ENCODE results near the gene EGF.
"Not testable (repeated sequence)": the region's sequence is repeated elsewhere in the genome, so short reads cannot be mapped to it uniquely, and the experiment has no call there.

EGF gene

DNA sequence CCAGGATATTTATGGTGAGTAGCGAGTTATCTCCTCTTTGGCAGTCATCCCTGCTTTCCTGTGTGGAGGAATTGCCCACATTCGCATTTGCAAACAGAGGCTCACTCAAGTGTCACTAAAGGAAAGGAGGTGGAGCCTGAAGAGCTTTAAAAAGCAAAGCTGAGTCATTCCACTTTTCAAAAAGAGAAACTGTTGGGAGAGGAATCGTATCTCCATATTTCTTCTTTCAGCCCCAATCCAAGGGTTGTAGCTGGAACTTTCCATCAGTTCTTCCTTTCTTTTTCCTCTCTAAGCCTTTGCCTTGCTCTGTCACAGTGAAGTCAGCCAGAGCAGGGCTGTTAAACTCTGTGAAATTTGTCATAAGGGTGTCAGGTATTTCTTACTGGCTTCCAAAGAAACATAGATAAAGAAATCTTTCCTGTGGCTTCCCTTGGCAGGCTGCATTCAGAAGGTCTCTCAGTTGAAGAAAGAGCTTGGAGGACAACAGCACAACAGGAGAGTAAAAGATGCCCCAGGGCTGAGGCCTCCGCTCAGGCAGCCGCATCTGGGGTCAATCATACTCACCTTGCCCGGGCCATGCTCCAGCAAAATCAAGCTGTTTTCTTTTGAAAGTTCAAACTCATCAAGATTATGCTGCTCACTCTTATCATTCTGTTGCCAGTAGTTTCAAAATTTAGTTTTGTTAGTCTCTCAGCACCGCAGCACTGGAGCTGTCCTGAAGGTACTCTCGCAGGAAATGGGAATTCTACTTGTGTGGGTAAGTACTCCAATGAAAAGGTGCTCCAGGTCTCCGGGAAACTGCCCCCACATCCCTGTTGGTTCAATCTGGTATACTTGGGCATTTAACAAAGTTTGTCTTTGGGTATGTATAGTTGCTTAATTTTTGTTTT lies at the start of gene EGF:
EGF (plus strand) TSS at position 178 of the 890 bp plus-strand sequence; CDS start at position 631, 453 bp downstream.
- no peak for DNase-seq

DNA sequence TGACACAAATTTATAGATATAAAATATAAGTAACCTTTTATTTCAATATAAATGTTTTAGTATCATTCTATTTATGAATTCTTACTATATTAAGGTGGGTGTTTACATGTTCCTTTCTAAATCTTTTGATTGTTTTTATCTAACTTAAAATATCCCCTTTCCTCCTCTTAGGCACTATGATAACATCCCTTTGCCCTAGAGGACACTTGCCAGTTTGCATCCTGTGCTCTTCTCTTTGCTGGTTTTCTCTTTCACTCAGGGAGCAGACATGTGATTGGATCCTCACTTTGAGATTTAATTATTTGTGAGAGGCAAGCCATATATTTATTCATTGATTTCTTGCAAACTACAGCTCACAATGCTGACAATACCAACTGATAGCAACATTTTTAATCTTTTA lies 48.5 kb upstream of the EGF start:
- DNase-seq: no peak

DNA sequence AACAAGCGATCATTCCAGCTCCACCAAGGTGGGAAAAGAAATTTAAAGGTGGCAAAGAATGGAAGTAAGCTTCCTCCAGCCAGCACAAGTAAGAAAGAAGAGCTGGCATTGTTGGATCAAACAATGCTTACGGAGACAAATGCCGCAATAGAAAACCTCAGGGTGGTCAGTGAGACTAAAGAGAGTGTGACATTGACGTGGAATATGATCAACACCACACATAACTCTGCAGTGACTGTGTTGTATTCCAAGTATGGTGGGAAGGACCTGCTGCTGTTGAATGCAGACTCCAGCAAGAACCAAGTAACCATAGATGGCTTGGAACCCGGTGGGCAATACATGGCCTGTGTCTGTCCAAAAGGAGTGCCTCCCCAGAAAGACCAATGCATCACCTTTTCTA lies 42.6 kb upstream of the EGF start:
- no peak for DNase-seq

DNA sequence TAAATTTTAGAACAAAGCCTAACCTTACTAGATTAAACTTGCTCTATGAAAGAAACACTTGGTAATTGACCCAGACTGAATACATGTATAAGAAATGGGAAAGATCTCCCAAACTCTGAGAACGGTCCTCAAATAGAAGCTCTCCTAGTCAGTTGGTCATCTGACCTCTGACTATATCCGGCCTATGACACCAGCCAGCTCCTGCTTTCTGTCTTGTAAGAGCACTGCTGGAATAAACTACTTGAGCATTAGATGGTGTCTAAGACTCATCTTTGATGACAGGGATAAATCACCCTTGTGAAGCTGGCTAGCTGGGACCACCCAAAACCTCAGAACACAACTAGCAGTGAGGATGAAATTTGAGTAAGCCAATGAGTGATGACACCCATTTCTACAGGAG lies 40.6 kb upstream of the EGF start:
- DNase-seq: no peak

DNA sequence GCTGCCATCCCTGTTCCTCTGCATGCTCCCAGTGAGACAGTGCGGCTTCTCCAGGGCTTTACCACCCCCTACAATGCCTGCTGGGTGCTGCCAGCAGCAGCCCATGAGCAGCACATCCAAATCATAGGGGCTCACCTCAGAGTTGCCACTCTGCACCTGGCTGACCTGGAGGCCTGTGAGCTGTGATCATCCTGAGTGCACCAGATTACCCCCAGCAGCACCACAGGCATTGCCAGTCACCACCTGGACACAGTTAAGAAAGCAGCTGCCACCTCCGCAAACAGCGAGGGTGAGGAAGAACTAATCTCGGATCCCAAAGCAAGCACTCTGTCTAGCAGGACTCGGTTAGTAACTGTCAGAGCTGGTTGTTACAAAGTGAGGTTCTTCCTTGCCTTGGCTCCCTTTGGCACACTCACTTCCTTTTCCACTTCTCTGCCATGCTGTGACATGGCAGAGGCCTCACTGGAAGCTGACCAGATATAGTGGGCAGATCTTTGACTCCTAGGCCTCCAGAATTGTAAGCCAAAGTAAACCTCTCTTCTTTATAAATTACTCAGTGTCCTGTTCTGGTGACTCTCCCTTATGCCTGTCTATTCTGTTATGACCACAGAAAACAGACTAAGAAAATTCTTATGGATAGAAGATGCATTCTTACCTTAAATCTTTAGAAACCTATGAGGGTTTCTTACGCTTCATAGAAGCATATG lies 39.6 kb upstream of the EGF start:
- DNase-seq: no peak

DNA sequence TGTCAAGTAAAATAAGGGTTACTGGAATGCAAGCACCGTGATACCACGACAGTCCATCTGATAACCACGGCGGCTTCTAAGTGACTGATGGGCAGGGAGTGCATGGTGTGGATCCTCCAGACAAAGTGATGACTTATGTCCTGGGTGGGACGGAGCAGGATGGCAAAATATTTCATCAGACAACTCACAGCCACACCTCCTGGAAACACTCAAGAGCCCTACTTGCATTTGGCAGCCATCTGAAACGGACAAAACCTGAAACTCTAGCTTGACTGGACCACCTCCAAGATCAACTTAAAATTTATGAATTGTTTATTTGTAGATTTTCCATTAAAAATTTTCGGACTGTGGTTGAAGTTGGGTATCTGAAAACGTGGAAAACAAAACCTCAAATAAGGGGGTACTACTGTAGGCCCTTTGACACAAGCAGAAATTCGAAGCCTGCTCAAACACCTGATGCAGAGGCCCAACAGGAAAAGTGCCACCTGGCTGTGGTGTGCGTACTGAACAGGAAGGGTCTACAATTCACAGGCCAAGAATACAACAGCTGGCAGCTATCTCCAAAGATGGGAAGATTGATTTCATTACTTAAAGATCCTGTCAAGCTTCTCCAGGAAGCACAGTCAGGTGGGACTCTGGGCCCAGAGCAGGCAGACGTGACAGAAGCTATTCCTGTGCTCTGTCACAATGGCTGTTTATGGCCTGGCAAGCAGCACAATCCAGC lies 38.7 kb upstream of the EGF start:
- DNase-seq: no peak

DNA sequence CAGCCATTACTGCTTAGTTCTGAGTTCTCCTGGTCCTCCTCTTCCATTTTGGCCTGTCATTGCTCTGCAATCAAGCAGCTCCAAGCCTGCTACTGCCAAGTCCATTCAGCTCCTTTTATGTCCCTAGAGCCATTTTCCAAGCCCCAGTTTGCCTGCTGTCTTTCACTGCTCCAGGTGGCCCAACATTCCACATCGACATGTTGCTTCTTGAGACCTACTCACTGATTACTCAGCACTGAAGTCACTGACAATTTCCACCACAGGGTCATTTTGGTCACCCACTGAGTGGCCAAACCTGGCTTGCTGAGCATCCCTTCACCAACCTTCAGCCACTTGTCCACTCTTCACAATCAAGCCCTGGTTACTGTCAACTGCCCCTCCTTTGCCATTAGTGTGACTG lies 37.6 kb upstream of the EGF start:
- DNase-seq: no peak

DNA sequence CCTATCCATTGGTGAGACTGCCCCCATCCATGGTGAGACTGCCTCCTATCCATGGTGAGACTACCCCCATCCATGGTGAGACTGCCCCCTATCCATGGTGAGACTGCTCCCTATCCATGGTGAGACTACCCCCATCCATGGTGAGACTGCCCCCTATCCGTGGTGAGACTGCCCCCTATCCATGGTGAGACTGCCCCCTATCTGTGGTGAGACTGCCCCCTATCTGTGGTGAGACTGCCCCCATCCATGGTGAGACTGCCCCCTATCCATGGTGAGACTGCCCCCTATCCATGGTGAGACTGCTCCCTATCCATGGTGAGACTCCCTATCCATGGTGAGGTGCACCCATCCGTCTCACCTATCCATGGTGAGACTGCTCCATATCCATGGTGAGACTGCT lies 37.1 kb upstream of the EGF start:
- not testable (repeated sequence) for DNase-seq

DNA sequence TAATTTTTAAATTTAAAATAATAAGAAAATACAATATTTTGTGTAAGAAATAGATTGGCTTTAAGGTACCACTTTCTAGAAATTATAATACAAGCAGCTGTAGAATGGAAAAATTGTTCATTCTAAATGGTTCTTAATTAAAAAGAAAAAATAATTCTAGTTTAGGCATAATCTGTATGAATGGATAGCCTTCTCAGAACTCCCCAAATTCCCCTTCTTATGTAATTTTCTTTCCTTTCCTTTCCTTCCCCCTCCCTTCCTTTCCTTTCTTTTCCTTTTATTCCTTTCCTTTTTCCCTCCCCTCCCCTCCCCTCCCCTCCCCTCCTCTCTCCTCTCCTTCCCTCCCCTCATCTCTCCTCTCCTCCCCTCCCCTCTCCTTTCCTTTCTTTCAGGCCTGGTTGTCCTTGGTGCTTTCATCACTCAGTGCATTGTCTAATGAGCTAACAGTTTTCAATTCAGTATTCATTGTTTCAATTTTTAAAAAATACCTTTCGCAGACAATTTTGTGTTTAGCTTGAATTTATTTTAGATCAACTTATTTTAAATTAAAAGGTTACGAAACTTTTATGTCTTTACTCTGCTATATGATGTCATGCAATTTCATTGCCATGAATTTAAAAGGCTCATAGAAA lies 35.9 kb upstream of the EGF start:
- no peak for DNase-seq

DNA sequence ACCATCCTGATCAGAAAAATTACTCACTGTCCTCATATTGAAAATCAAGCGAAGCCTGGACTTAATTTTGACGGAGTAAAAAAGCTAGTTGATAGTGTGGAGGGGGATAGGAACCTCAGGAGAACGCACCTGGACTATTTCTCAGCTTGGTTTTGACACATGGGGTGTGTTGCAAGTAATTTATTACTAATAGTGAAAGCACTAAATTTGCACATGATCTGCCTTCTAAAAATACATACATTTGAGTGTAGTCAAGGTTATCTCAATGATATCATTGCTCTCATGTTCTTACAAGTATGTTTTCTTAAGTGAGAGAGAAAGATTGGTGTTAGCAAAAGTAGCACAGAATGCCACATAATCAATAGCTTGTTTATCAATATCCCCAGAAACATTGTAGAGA lies 35.3 kb upstream of the EGF start:
- DNase-seq: no peak

DNA sequence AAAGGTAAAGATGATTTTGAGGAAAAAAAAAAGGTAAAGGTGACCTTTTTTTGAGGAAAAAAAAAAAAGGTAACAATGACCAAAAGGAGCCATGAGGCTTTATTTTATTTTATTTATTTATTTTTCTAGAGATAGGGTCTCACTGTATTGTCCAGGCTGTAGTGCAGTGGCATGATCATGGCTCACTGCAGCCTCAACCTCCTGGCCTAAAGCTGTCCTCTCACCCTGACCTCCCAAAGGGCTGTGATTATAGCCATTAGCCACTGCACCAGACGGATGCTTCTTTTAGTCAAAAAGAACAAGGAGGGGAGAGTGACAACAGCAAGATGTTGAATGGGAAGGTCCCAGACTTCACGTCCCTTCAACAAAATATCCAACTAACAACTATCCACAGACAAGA lies 34.3 kb upstream of the EGF start:
- no peak for DNase-seq

DNA sequence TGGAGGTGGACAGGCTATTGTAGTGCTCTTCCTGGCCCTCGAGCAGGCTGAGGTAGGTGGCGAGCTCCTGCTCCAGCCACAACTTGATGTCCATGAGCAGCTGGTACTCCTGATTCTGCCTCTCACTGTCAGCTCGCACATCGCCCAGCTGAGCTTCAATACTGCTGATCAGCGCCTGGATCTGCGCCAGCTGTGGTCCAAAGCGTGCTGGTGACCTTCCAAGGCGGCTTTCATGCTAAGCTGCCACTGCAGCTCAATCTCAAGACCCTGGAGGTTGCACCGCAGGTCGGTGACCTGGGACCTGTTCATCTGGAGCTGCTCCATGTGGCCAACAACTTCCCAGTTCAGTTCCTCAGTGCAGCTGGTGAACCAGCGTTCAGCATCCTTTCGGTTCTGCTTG lies 33.6 kb upstream of the EGF start:
- DNase-seq: no peak

DNA sequence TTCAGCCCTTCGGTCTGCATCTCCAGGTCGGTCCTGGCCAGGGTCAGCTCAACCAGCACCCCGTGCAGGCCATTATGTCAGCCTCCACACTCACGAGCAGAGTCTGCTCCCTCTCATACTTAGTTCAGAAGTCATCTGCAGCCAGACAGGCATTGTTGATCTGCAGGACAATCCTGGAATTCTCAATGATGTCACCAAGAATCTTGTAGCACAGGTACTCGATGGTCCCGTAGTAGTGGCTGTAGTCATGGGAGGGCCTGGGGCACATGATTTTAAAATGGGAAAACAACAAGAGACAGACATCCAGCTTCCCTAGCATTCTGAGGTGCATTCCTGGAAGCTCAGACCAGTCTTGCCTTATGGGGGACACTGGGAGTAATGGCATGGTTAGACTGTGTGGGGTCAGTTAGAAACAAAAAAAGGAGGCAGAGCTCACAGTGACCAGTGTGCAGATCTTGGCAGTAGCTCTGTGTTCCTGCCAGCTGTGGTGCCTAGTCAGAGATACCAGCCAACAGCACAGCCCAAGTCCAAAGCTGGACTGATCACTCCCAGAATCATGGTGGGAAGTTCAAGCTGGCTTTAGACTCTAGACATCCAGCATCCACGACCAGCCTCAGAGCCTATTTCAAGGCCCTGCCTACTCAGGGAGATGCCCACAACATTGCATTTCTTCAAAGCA lies 32.9 kb upstream of the EGF start:
- DNase-seq: no peak

DNA sequence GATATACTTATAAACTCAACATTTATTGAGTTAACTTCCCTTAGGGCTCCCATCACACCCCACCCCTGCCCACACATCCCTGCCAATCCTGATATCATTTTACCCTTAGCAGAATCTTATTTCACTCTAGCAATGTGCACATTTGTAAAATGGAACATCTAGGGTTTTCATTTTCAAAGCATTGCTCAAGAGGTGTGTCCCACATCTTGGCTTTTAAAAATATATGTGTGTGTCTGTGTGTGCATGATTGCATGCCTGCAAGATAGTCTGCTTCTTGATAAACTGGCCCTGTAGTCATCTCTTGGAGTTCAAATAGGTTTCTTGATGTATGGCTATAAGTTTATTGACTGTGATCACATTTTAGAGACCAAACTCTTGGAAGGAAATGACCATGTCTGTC lies 26.4 kb upstream of the EGF start:
- no peak for DNase-seq

DNA sequence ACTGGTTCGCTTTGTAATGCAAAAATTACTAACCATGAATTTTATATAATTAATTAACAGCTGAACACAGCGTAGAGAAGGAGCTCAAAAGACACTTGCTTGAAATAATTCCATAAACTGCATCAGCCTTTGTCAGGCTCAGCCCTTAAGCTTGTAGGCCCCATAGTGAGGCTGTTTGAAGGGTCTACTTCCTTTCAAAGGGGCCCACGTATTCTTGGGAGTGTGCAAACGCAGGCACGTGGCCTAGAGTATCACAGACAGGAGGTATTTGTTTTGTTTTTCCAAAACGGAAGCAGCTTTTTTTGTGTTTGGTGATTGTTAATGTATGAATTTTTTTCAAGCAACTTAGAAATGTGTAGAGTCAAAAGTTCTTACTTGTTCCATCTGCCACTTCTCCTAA lies 25.6 kb upstream of the EGF start:
- DNase-seq: no peak

DNA sequence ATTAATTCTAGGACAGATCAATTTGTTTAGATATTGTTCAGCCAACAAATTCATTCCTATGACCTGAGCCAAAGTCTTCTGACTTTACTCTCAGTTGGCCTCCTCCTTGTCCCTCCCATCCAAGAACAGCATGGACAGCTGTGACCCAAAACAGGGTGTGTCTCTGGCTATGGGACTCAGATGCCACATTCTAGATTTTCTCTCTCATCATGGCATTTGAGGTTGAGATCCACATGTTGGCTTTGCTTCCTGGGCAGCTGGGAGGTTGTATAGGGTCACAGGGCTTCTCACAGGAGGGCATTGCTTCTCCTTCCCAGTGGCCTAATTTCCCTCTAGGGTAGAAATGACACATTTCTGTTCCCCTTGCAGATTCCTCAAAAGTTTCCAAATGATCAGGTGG lies 22.6 kb upstream of the EGF start:
- DNase-seq: no peak

DNA sequence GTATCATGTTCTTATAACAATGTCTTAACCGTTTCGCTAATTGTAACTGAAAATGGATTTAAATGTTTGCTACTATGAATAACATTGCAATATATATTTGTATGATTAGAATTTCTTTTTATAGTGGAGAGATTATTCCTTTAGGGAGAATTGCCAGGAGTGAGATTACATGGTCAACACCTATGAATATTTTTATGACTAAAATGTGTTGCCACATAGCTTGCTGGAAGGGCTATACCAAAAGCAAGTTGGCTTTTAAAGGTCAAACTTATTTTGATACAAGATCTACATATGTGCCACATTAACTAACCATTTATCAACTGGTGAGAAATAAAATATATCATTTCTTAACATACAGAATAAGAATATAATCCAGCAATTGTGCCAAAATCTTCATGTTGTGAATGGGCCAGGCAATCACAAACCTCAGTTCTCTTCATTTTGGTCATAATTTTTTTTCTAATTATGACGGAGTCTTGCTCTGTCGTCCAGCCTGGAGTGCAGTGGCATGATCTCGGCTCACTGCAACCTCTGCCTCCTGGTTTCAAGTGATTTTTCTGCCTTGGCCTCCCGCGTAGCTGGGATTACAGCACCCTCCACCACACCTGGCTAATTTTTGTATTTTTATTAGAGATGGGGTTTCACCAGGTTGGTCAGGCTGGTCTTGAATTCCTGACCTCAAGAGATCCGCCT lies 10.0 kb upstream of the EGF start:
- no peak for DNase-seq

DNA sequence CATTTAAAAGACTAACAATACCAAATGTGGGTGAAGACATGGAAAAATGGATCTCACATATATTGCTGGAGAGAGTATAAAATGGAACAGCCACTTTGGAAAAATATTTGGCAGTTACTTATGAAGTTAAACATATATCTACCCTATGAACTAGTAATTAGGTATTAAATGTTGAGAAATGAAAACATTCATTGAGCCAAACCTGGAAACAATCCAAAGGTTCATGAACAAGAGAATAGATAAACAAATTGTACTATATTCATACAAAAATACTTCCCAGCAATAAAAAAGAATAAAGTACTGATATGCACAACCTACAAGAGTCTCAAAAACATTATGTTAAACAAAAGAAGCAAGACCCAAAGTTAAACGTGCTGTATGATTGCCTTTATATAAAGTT lies 4.0 kb upstream of the EGF start:
- DNase-seq: no peak

DNA sequence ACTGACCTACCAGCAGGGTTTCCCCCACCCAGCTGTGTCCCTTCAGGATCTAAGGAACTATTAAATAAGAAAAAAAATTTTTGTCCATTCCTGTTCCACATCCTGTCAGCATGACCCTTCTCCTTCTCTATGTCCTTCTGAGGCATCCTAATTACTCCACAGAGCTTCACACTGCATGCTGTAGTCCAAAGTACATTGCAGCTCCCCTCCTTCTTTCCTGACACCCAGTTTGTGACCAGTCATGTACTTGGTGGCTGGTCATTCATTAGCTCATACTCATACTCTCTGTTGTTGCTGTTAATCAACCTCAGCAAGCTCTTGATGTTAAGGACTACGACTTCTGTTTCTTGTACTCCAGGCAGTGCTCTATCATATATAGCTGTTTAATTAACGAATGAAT lies 2.4 kb upstream of the EGF start:
- DNase-seq: no peak

DNA sequence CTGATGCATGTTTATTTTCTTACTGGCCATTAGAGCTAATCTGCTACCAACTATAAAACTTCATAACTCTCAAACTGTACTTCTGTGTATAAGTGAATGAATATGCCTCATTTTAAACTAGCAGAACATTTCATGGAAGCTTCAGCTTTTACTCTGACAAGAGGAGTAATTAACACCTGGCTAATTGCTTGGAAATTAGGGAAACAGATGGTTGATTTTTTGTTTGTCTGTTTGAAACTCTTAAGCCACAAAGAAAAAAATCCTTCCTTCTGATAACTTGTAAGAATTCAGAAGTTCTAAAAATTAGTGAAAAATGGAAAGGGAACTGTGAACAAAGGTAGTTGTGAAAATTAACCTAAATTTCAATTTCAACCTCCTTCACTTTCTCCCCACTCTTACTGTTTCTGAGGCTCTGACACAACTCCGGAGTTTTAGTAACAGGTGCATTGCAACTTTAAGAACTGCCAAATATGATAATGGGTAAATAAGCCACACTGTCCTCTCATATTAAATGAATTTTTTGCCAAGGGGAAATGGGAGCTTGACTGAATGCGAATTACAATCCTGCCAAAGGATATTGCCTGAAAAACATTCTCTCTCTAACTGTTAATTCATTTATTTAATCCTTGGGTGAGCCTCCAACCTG lies 1.0 kb downstream of the EGF start:
- no peak for DNase-seq

DNA sequence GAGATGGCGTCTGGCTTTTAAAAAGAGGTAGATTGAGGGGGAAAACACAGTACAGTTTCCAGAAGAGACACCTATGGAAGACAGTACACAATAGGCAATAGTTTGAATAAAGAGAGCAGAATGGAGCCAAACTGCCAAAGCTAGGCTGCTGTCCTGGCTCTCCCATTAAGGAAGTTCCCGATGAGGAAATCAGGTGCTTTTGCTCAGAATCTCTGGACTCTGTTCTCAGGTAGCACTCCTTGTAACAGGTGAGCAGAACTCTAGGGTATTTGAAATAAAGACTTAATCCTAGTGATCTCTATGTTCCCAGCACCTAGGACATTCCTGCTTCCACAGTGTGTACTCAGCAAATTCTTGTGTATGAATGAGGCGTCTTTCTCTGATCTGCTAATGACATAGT lies 1.6 kb downstream of the EGF start:
- no peak for DNase-seq
